GM12878 (cell line): ENCODE measurements around the gene CXorf38. TPM values are rescaled to one million over a fixed set of nuclear protein-coding genes. Genes with fewer than 3 reads are reported as not detected.

ENCODE experiments used
- ATAC-seq: fragments of 200-7000 bp; cut with Tn5 transposase; 3 replicates; pipeline ENCODE4 v1.9.1; 2020; ENCODE audit warnings: mild to moderate bottlenecking, moderate library complexity
- BruUV-seq: library from RNA; stranded (reverse); fragments of 400-500 nt; replicated peaks from 2 replicates; lab custom pipeline; 2021; lab: Mats Ljungman, UMichigan
- CTCF ChIA-PET: fragments of 300-600 bp; sonication (Branson Sonifier 250); formaldehyde crosslinking; extraction: SDS; loops from one replicate; lab custom pipeline; 2021; ENCODE audit warnings: inconsistent platforms; lab: Yijun Ruan, JAX
- POLR2A ChIA-PET: fragments of 350-600 bp; formaldehyde crosslinking; extraction: SDS; loops from one replicate; lab custom pipeline; 2021; ENCODE audit warnings: inconsistent platforms; lab: Charles Lee
- RAD21 ChIA-PET: fragments of 300-600 bp; sonication (Branson Sonifier 250); formaldehyde crosslinking; loops from one replicate; lab custom pipeline; 2023; ENCODE audit warnings: antibody characterized with exemption; ENCODE audit not compliant: unreplicated experiment; lab: Charles Lee
- SMC1A ChIA-PET: fragments of 300-600 bp; sonication (Branson Sonifier 250); formaldehyde crosslinking; loops from one replicate; lab custom pipeline; 2023; ENCODE audit not compliant: unreplicated experiment, uncharacterized antibody; lab: Charles Lee
- DNase-seq: peaks from one replicate; pipeline ENCODE4 v3.0.0-alpha.2; 2011; ENCODE audit warnings: low read depth, low spot score
- FAIRE-seq: peaks from 3 replicates; lab custom pipeline; 2011; peaks lifted over from hg19 to GRCh38; lab: Jason Lieb, UNC
- H2AFZ ChIP-seq: 2 replicates; pipeline ENCODE4 v1.6.0; 2011; ENCODE audit warnings: low read depth, low read length, control low read depth; ENCODE audit not compliant: control insufficient read depth
- H3K27ac ChIP-seq: 2 replicates; pipeline ENCODE4 v1.5.1; 2011; ENCODE audit warnings: control low read depth; ENCODE audit not compliant: control insufficient read depth, insufficient read depth
- H3K27me3 ChIP-seq, 2 experiments: replicated peaks in 1 of 2; 2 replicates each; pipeline versions ENCODE4 v1.6.0 to v1.6.1; 2011; ENCODE audit warnings: low read length in 1 of 2; ENCODE audit not compliant: control insufficient read depth in 2 of 2, insufficient read depth in 2 of 2
- H3K36me3 ChIP-seq, 2 experiments: 2 replicates each; pipeline ENCODE4 v1.5.1; 2011; ENCODE audit warnings: low read length in 1 of 2; ENCODE audit not compliant: control insufficient read depth in 2 of 2, insufficient read depth in 2 of 2
- H3K4me1 ChIP-seq: 2 replicates; pipeline ENCODE4 v1.6.1; 2011; ENCODE audit warnings: mild to moderate bottlenecking, low read length, moderate library complexity, mixed read lengths; ENCODE audit not compliant: control insufficient read depth, insufficient read depth
- H3K4me2 ChIP-seq: 2 replicates; pipeline ENCODE4 v1.6.0; 2011; ENCODE audit warnings: control low read depth; ENCODE audit not compliant: control insufficient read depth, insufficient read depth
- H3K4me3 ChIP-seq: fragments of 200-600 bp; sonication (generic); 2 replicates; pipeline ENCODE4 v1.5.1; 2016
- H3K79me2 ChIP-seq: 2 replicates; pipeline ENCODE4 v1.6.0; 2011; ENCODE audit warnings: low read length; ENCODE audit not compliant: control insufficient read depth, insufficient read depth
- H3K9ac ChIP-seq: 2 replicates; pipeline ENCODE4 v1.8.0; 2011; ENCODE audit warnings: low read length, control low read depth, mixed read lengths; ENCODE audit not compliant: control insufficient read depth, insufficient read depth
- H3K9me3 ChIP-seq: replicated peaks from 3 replicates; pipeline ENCODE4 v1.5.1; 2011; ENCODE audit warnings: mild to moderate bottlenecking, low read length; ENCODE audit not compliant: control insufficient read depth, insufficient read depth
- H4K20me1 ChIP-seq: 2 replicates; pipeline ENCODE4 v1.6.0; 2011; ENCODE audit not compliant: control insufficient read depth, insufficient read depth
- EED ChIP-seq: sonication (generic); IDR thresholded peaks from 2 replicates; pipeline ENCODE4 v1.6.1; 2016; ENCODE audit warnings: antibody characterized with exemption, low read depth
- EGR1 ChIP-seq, 2 experiments: IDR thresholded peaks; 1 replicate in 1 of 2; 2 replicates in 1 of 2; pipeline ENCODE4 v1.6.1; 2011 to 2012; ENCODE audit warnings: low read depth in 2 of 2, low read length in 2 of 2, borderline replicate concordance in 1 of 2, mild to moderate bottlenecking in 1 of 2, moderate library complexity in 1 of 2
- ESRRA ChIP-seq: IDR thresholded peaks from 2 replicates; pipeline ENCODE4 v1.6.1; 2012; ENCODE audit warnings: mild to moderate bottlenecking, low read length, improper control_type of control experiment
- IRF5 ChIP-seq: fragments of 450-650 bp; IDR thresholded peaks from 2 replicates; pipeline ENCODE4 v1.6.1; 2017; ENCODE audit warnings: borderline replicate concordance
- KLF5 ChIP-seq: fragments of 450-650 bp; IDR thresholded peaks from 2 replicates; pipeline ENCODE4 v1.6.1; 2014; ENCODE audit warnings: mild to moderate bottlenecking; ENCODE audit not compliant: partially characterized antibody
- MTA3 ChIP-seq: IDR thresholded peaks from 2 replicates; pipeline ENCODE4 v1.6.1; 2012; ENCODE audit warnings: low read length, inconsistent platforms, borderline replicate concordance
- NFIC ChIP-seq: IDR thresholded peaks from 2 replicates; pipeline ENCODE4 v1.6.1; 2012; ENCODE audit warnings: low read depth, mild to moderate bottlenecking, inconsistent platforms, low read length, moderate library complexity
- NFXL1 ChIP-seq: fragments of 450-650 bp; IDR thresholded peaks from 2 replicates; pipeline ENCODE4 v1.6.1; 2017; ENCODE audit warnings: antibody characterized with exemption, mild to moderate bottlenecking, borderline replicate concordance
- NFYB ChIP-seq: IDR thresholded peaks from 2 replicates; pipeline ENCODE4 v1.6.1; 2011; ENCODE audit warnings: low read depth, mild to moderate bottlenecking, low read length, improper control_type of control experiment, moderate library complexity; ENCODE audit not compliant: insufficient read depth
- NRF1 ChIP-seq: conservative IDR thresholded peaks from 2 replicates; pipeline ENCODE4 v1.6.1; 2011; ENCODE audit warnings: mild to moderate bottlenecking, low read depth, low read length, improper control_type of control experiment
- SPI1 ChIP-seq: IDR thresholded peaks from 2 replicates; pipeline ENCODE4 v1.6.1; 2011; ENCODE audit warnings: low read depth, mild to moderate bottlenecking, low read length, moderate library complexity, borderline replicate concordance; ENCODE audit not compliant: insufficient read depth
- SREBF2 ChIP-seq: IDR thresholded peaks from 2 replicates; pipeline ENCODE4 v1.6.1; 2012; ENCODE audit warnings: mild to moderate bottlenecking, low read length
- TARDBP ChIP-seq: IDR thresholded peaks from 2 replicates; pipeline ENCODE4 v1.6.1; 2016; ENCODE audit warnings: borderline replicate concordance
- WGBS: methylation state at CpG from one replicate; pipeline ENCODE4 v1.1.6; 2016; ENCODE audit warnings: low lambda C conversion rate; ENCODE audit not compliant: insufficient replicate concordance, insufficient coverage; ENCODE audit errors: missing lambda C conversion rate; 5-methylcytosine and 5-hydroxymethylcytosine counted together
- in situ Hi-C: fragments of 300-500 bp; cut with MboI; formaldehyde crosslinking; loops from 9 replicates; pipeline ENCODE4 v1.14.3; 2018; ENCODE audit warnings: mixed read lengths
- intact Hi-C: fragments of 100-400 bp; cut with micrococcal nuclease; formaldehyde crosslinking; loops from one replicate; pipeline ENCODE4 v1.14.2; 2022; ENCODE audit not compliant: unreplicated experiment
- polyA plus RNA-seq, 11 experiments: library from polyadenylated mRNA; depleted of rRNA in 4 of 11; unstranded in 6 of 11; stranded (reverse) in 5 of 11; fragments of >200 nt; fragmentation: Nextera tagmentation in 4 of 11; fragmentation: Illumina TruSeq in 1 of 11; extraction: Ambion mirVana in 4 of 11; extraction: Trizol in 1 of 11; gene quantifications; 1 replicate in 1 of 11; 2 replicates in 10 of 11; pipeline versions ENCODE4 v1.2.1 to v1.2.3, GENCODE V29; 2011 to 2016; ENCODE audit warnings: inconsistent platforms in 2 of 11, missing spikeins in 2 of 11, low read depth in 1 of 11
- total RNA-seq, 4 experiments: library from RNA; depleted of rRNA in 3 of 4; stranded (reverse); fragments of >200 nt in 3 of 4; fragmentation: Illumina TruSeq in 1 of 4; extraction: Trizol in 1 of 4; gene quantifications; 2 replicates each; pipeline versions ENCODE4 v1.2.1 to v1.2.3, GENCODE V29; 2013 to 2021
- TF ChIP-seq, protein P1 (sequence below): IDR thresholded peaks from 2 replicates; pipeline ENCODE4 v1.6.1; 2012; ENCODE audit warnings: low read depth, low read length, improper control_type of control experiment

CXorf38 gene
- total and polyA plus RNA-seq, 10 of the 15 experiments (the other 5 are each of a cell fraction or from before 2014, with no cell fraction given): 2.2 to 50.1 (median 18.8) TPM

DNA sequence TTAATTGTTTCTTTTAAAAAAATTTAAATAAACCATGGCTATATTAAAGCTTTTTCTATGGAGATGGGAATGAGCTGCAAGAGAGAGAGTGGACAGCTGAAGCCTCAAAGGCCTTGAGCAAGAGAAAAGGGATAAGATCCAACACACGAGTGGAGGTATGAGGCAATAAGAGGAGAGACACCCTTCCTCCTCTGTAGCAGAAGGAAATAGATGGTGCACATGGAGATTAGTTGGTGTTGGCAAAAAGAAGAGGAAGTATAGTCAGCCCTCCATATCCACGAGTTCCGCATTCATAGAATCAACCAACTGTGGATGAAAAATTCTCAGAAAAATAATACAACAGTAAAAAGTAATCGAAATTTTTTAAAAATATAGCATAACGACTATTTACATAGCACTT, 3.2 kb downstream of the CXorf38 start:
- ChIA-PET RAD21 (interaction anchor here (1.0 to 1.9 kb wide), 3 partner anchors 74 to 476 kb away, joined by 3 to 12 read pairs (median 3); no protein-coding TSS in a partner anchor), CTCF (interaction anchor here (1.5 to 4.5 kb wide), 4 partner anchors 8 to 471 kb away, joined by 5 to 39 read pairs (median 12); no protein-coding TSS in a partner anchor), POLR2A (no interaction called here), SMC1A (interaction anchor here (0.8 to 2.0 kb wide), 3 partner anchors 9 to 100 kb away, joined by 4 to 9 read pairs (median 5); no protein-coding TSS in a partner anchor)
- ATAC-seq: no peak
- Histone ChIP-seq H3K9ac (peak overlapping the region; percentile 56; the same call in 1 of the 2 replicates), H3K79me2 (peaks cover 49% of the 10 kb centered on the region), H3K36me3 (peaks cover 0 to 11% of the 10 kb centered on the region in 2 experiments; a peak in 2 of 4 replicates), H4K20me1 (peaks cover 3% of the 10 kb centered on the region), H3K4me3 (peak overlapping the region; percentile 47), H3K27me3 (no peaks in the 10 kb centered on the region), H3K4me1 (no peaks in the 10 kb centered on the region), H3K4me2 (peak overlapping the region; percentile 82), H3K27ac (peak overlapping the region; percentile 53), H3K9me3 (no peaks in the 10 kb centered on the region), H2AFZ (no peak overlapping the region)
- TF ChIP-seq SPI1 (peak; percentile 14; the same call in 1 of the 2 replicates), EGR1 (IDR thresholded peaks at IDR 0.05; ENCODE audit: borderline replicate concordance in 1 of 2, low read depth in 2 of 2, low read length in 2 of 2) (no peak)
- 24% methylated on average over 5 of the region's 5 CpGs for WGBS
- no peak for DNase-seq
- intact Hi-C loops (loop anchor here (10.0 kb wide), 2 partner anchors 231 to 611 kb away; no protein-coding TSS in a partner anchor), in situ Hi-C loops (loop anchor here (5.0 to 10.0 kb wide), 3 partner anchors 102 to 691 kb away; partner anchors contain the start of gene DDX3X)
- BruUV-seq: no TSS peak
- no peak for FAIRE-seq

- FAIRE-seq (no peak), DNase-seq (no peak), ATAC-seq (no peak)
- no peak overlapping the region for H2AFZ ChIP-seq
- H3K27me3 ChIP-seq: no peaks in the 10 kb centered on the region
- ChIA-PET POLR2A (no interaction called here), RAD21 (no interaction called here), SMC1A (interaction anchor here (1.9 kb wide), 1 partner anchor 94 kb away, joined by 8 read pairs; no protein-coding TSS in a partner anchor), CTCF (interaction anchor here (2.4 kb wide), 1 partner anchor 94 kb away, joined by 8 read pairs; no protein-coding TSS in a partner anchor)
- BruUV-seq: no TSS peak
- H3K9me3 ChIP-seq: no peaks in the 10 kb centered on the region
- no peak overlapping the region for H3K9ac ChIP-seq
- intact Hi-C loops (no loop called here), in situ Hi-C loops (no loop called here)
- WGBS: 81% methylated on average over 3 of the region's 3 CpGs
- no peak overlapping the region for H3K27ac ChIP-seq
- H3K4me2 ChIP-seq: no peak overlapping the region
- peaks cover 8 to 35% of the 10 kb centered on the region in 2 experiments for H3K36me3 ChIP-seq
- H4K20me1 ChIP-seq: no peaks in the 10 kb centered on the region; the same call in 1 of the 2 replicates
- H3K79me2 ChIP-seq: peaks cover 12% of the 10 kb centered on the region
- H3K4me3 ChIP-seq: no peak overlapping the region
- no peaks in the 10 kb centered on the region; the same call in 1 of the 2 replicates for H3K4me1 ChIP-seq
- no peak for TF ChIP-seq IRF5
- TF ChIP-seq TARDBP: no peak
- TF ChIP-seq, protein P1, sequence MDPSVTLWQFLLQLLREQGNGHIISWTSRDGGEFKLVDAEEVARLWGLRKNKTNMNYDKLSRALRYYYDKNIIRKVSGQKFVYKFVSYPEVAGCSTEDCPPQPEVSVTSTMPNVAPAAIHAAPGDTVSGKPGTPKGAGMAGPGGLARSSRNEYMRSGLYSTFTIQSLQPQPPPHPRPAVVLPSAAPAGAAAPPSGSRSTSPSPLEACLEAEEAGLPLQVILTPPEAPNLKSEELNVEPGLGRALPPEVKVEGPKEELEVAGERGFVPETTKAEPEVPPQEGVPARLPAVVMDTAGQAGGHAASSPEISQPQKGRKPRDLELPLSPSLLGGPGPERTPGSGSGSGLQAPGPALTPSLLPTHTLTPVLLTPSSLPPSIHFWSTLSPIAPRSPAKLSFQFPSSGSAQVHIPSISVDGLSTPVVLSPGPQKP: no peak
- TF ChIP-seq MTA3: no peak
- no peak for TF ChIP-seq NRF1
- TF ChIP-seq SREBF2: no peak
- TF ChIP-seq NFYB: no peak
- no peak for TF ChIP-seq NFIC
- no peak for TF ChIP-seq NFXL1
- TF ChIP-seq ESRRA: no peak
- no peak for TF ChIP-seq EED
- no peak for TF ChIP-seq KLF5
These were observed 9.7 kb downstream of the CXorf38 start for GRCh38 chrX:40637687-40638086.
